BJ (cell line): Measurements from ENCODE around the gene CTNS. TPM values are rescaled to one million over a fixed set of nuclear protein-coding genes. Genes with fewer than 3 reads are reported as not detected.

Experiments
- CTCF ChIA-PET: fragments of 350-600 bp; formaldehyde crosslinking; extraction: SDS; loops from one replicate; lab custom pipeline; 2021; ENCODE audit warnings: antibody characterized with exemption, inconsistent platforms; lab: Yijun Ruan, JAX
- POLR2A ChIA-PET: fragments of 300-600 bp; sonication (Branson Sonifier 250); formaldehyde crosslinking; extraction: SDS; loops from one replicate; lab custom pipeline; 2021; ENCODE audit warnings: antibody characterized with exemption; lab: Charles Lee
- DNase-seq: peaks from one replicate; pipeline ENCODE4 v3.0.0-alpha.2; 2011; ENCODE audit warnings: low read depth
- H3K27me3 ChIP-seq: 2 replicates; pipeline ENCODE4 v1.6.0; 2011; ENCODE audit warnings: low read length; ENCODE audit not compliant: control insufficient read depth, insufficient read depth
- H3K36me3 ChIP-seq: 2 replicates; pipeline ENCODE4 v1.5.1; 2011; ENCODE audit warnings: low read length; ENCODE audit not compliant: control insufficient read depth, insufficient read depth
- H3K4me3 ChIP-seq: 2 replicates; pipeline ENCODE4 v1.5.1; 2011; ENCODE audit warnings: low read depth, mild to moderate bottlenecking, control low read depth, low read length
- polyA plus RNA-seq: library from polyadenylated mRNA; depleted of rRNA; stranded (reverse); fragments of >200 nt; gene quantifications from 2 replicates; pipeline ENCODE4 v1.2.3, GENCODE V29; 2011
- TF ChIP-seq, protein P1 (sequence below): IDR thresholded peaks from 2 replicates; pipeline ENCODE4 v1.5.1; 2011; ENCODE audit warnings: low read depth, mild to moderate bottlenecking, control low read depth, inconsistent platforms, low read length, moderate library complexity; ENCODE audit not compliant: insufficient read depth

CTNS gene
- polyA plus RNA-seq, 1 experiment: 5.0 TPM

DNA sequence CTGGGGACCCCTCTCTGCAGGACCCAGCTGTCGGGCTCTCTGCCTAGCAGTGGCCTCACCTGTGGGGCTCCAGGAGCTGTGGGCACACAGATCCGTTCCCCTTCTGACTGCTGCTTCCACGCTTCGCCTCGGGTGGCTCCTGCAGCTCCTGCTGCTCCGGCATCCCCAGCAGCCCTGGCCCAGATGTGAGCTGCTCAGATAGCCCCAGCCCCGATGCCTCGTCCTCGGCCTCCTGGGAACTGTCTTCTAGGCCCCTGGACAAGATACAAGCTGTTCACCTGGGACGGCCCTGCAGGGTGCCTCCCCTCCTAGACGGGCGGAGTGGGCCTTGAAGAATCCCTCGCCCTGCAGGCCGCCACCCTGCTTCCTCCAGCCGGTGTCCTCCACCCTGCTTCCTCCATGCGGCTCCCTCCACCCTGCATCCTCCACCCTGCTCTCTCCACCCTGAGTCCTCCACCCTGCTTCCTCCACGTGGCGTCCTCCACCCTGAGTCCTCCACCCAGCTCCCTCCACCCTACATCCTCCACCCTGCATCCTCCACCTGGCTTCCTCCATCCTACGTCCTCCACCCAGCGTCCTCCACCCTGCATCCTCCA lies 43.1 kb downstream of the CTNS start:
- no peak for DNase-seq
- H3K4me3 ChIP-seq: no peak overlapping the region
- POLR2A ChIA-PET: no interaction called here
- H3K36me3 ChIP-seq: no peaks in the 10 kb centered on the region
- H3K27me3 ChIP-seq: no peaks in the 10 kb centered on the region
- CTCF ChIA-PET: interaction anchor here (0.6 kb wide), 1 partner anchor 821 kb away, joined by 3 read pairs; no protein-coding TSS in a partner anchor
- TF ChIP-seq, protein P1, sequence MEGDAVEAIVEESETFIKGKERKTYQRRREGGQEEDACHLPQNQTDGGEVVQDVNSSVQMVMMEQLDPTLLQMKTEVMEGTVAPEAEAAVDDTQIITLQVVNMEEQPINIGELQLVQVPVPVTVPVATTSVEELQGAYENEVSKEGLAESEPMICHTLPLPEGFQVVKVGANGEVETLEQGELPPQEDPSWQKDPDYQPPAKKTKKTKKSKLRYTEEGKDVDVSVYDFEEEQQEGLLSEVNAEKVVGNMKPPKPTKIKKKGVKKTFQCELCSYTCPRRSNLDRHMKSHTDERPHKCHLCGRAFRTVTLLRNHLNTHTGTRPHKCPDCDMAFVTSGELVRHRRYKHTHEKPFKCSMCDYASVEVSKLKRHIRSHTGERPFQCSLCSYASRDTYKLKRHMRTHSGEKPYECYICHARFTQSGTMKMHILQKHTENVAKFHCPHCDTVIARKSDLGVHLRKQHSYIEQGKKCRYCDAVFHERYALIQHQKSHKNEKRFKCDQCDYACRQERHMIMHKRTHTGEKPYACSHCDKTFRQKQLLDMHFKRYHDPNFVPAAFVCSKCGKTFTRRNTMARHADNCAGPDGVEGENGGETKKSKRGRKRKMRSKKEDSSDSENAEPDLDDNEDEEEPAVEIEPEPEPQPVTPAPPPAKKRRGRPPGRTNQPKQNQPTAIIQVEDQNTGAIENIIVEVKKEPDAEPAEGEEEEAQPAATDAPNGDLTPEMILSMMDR: no peak

DNA sequence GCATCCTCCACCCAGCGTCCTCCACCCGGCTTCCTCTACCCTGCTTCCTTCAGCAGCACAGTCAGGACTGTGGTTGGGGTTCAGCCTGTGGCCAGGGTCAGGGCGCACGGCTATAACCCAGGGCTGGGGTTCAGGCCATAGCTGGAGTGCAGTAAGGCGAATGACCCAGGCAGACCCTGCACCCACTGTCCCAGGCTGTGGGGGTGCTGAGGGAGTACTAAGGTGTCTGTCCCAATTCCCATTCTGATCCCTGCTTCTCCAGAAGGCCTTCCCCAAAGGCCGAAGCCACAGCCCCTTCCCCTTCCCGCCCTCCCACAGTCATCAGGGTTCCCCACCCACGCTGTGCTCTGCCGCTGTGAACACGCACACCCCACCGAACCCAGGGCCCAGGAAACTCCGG lies 44.5 kb downstream of the CTNS start:
- no peak overlapping the region for H3K4me3 ChIP-seq
- ChIA-PET POLR2A (no interaction called here), CTCF (no interaction called here)
- no peaks in the 10 kb centered on the region for H3K36me3 ChIP-seq
- TF ChIP-seq, protein P1: no peak
- no peak for DNase-seq
- H3K27me3 ChIP-seq: no peaks in the 10 kb centered on the region

GRCh38 chr17:3681565-3681964 lies 45.0 kb downstream of the CTNS start:
- DNase-seq: no peak

GRCh38 chr17:3682033-3682432 lies 45.5 kb downstream of the CTNS start:
- TF ChIP-seq, protein P1: no peak
- Histone ChIP-seq H3K27me3 (no peaks in the 10 kb centered on the region), H3K4me3 (no peak overlapping the region), H3K36me3 (no peaks in the 10 kb centered on the region)
- ChIA-PET POLR2A (no interaction called here), CTCF (interaction anchor here (0.7 to 4.1 kb wide), 12 partner anchors 8 to 460 kb away, joined by 3 to 26 read pairs (median 4); partner anchors contain the start of genes HASPIN and P2RX5)
- DNase-seq: no peak

More at GRCh38 chr17:3681565-3681964, 45.0 kb downstream of the CTNS start:
- ChIA-PET POLR2A (no interaction called here), CTCF (interaction anchor here (1.7 to 4.1 kb wide), 2 partner anchors 8 to 14 kb away, joined by 10 to 26 read pairs; partner anchors contain the start of gene P2RX5)
- Histone ChIP-seq H3K36me3 (no peaks in the 10 kb centered on the region), H3K27me3 (no peaks in the 10 kb centered on the region), H3K4me3 (no peak overlapping the region)
- TF ChIP-seq, protein P1: no peak

GRCh38 chr17:3683054-3683511 lies 46.5 kb downstream of the CTNS start:
- POLR2A ChIA-PET: no interaction called here
- Histone ChIP-seq H3K36me3 (no peaks in the 10 kb centered on the region), H3K27me3 (no peaks in the 10 kb centered on the region), H3K4me3 (no peak overlapping the region)
- CTCF ChIA-PET: interaction anchor here (0.6 to 4.1 kb wide), 22 partner anchors 9 to 634 kb away, joined by 3 to 26 read pairs (median 4); partner anchors contain the start of genes HASPIN and P2RX5
- TF ChIP-seq, protein P1: peak; percentile 96
- DNase-seq: no peak
